SU-DHL-6 (cell line): ENCODE data around the gene COL16A1.

Experiments
- H2AFZ ChIP-seq: fragments of 200-600 bp; sonication (generic); 2 replicates; pipeline ENCODE4 v1.6.1; 2014; ENCODE audit warnings: low read depth, mild to moderate bottlenecking, moderate library complexity, mixed read lengths, antibody characterized with exemption, low read length; ENCODE audit not compliant: severe bottlenecking
- H3F3A ChIP-seq: fragments of 200-600 bp; shearing (Covaris generic); 2 replicates; pipeline ENCODE4 v1.6.0; 2016; ENCODE audit warnings: antibody characterized with exemption, mild to moderate bottlenecking; ENCODE audit not compliant: insufficient read depth
- H3K27ac ChIP-seq: fragments of 200-600 bp; sonication (generic); 2 replicates; pipeline ENCODE4 v1.5.1; 2016; ENCODE audit warnings: low read depth, mild to moderate bottlenecking, low read length, moderate library complexity, mixed read lengths
- H3K27me3 ChIP-seq: fragments of 200-600 bp; sonication (generic), shearing (Covaris generic); 2 replicates; pipeline ENCODE4 v1.6.0; 2014; ENCODE audit warnings: mild to moderate bottlenecking, low read length
- H3K36me3 ChIP-seq: fragments of 200-600 bp; sonication (generic); 2 replicates; pipeline ENCODE4 v1.6.1; 2014; ENCODE audit warnings: mild to moderate bottlenecking, low read length, mixed read lengths
- H3K4me2 ChIP-seq: fragments of 300-600, 200-600 bp; shearing (Covaris generic), sonication (generic); 2 replicates; pipeline ENCODE4 v1.6.0; 2014; ENCODE audit warnings: low read length, low read depth, mild to moderate bottlenecking; ENCODE audit not compliant: poor library complexity, severe bottlenecking
- H3K4me3 ChIP-seq: fragments of 200-600 bp; sonication (generic); 2 replicates; pipeline ENCODE4 v1.5.1; 2014; ENCODE audit warnings: antibody characterized with exemption, low read length, mild to moderate bottlenecking, mixed read lengths; ENCODE audit not compliant: insufficient read depth, poor library complexity, severe bottlenecking
- H3K79me2 ChIP-seq: fragments of 200-600 bp; sonication (generic); 2 replicates; pipeline ENCODE4 v1.6.1; 2014; ENCODE audit warnings: mild to moderate bottlenecking, low read length, moderate library complexity; ENCODE audit not compliant: insufficient read depth
- H3K9ac ChIP-seq: fragments of 200-600 bp; sonication (generic); 2 replicates; pipeline ENCODE4 v1.7.0; 2014; ENCODE audit warnings: mild to moderate bottlenecking, low read length
- H3K9me2 ChIP-seq: fragments of 200-600 bp; sonication (generic); replicated peaks from 2 replicates; pipeline ENCODE4 v1.6.1; 2014; ENCODE audit warnings: low read length; ENCODE audit not compliant: insufficient read depth
- H3K9me3 ChIP-seq: fragments of 200-600 bp; sonication (generic); 2 replicates; pipeline ENCODE4 v1.6.1; 2014; ENCODE audit warnings: low read length, mixed read lengths; ENCODE audit not compliant: insufficient read depth
- H4K20me1 ChIP-seq: fragments of 200-600 bp; sonication (generic); 2 replicates; pipeline ENCODE4 v1.6.1; 2014; ENCODE audit warnings: low read depth, mild to moderate bottlenecking, antibody characterized with exemption, low read length, moderate library complexity, mixed read lengths
- EZH2phosphoT487 ChIP-seq: fragments of 200-600 bp; sonication (generic), shearing (Covaris generic); conservative IDR thresholded peaks from 2 replicates; pipeline ENCODE4 v1.6.1; 2018; ENCODE audit warnings: mild to moderate bottlenecking, antibody characterized with exemption, low read length, moderate library complexity, mixed read lengths
- TF ChIP-seq, protein P1 (sequence below): fragments of 200-600 bp; sonication (generic); IDR thresholded peaks from one replicate; pipeline ENCODE4 v1.5.1; 2017; ENCODE audit warnings: antibody characterized with exemption, mild to moderate bottlenecking, low read length, moderate library complexity; ENCODE audit not compliant: insufficient read depth, poor library complexity, severe bottlenecking

COL16A1 gene

DNA sequence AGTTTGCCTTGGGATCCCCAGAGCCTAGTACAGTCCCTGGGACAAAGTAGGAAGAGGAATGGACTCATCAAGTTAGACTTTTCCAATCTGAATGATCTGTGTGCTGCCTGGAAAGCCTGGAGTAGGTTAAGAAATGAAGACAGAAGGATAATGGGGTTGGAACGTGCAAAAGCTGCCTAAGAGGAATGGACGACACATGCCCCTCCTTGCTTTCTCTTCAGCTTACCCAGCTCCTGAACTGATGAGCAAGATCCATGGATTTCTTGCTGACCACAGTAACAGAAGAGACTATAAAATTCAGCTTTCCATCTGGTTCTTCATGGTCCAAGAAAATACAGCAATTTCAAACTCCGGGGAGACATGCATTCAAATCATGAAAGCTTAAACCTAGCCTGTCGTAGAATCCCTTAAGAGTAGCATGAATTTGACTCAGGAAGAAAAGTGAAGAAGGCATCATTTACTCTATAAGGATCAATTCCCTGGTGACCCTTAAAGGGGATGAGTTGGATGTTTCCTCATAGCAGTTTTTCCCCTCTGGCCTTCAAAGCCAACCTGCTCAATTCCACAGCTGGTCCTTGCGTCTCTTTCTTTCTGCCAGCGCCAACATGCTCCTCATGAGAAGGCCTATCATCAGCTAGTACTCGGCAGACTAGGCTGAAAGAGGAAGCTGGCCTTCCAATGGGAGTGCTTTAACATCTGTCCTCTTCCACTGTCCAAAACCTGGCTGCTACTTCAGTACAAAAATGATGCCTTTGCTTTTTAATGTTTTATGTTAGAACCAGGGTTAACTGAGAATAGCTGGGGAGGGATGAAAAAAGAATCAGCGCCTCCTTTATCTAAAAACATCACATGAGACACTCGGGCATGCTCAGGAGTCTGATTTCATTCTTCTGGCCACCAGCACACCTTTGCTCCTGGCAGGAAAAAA is 53.4 kb downstream of the COL16A1 start:
- Histone ChIP-seq H2AFZ (no peak overlapping the region), H3K27me3 (no peaks in the 10 kb centered on the region; the same call in 1 of the 2 replicates), H3K9me2 (no peaks in the 10 kb centered on the region), H3F3A (peaks cover 5% of the 10 kb centered on the region; the same call in 1 of the 2 replicates), H3K4me2 (no peak overlapping the region), H3K79me2 (no peaks in the 10 kb centered on the region), H3K9ac (no peak overlapping the region), H4K20me1 (no peaks in the 10 kb centered on the region), H3K4me3 (no peak overlapping the region), H3K9me3 (no peaks in the 10 kb centered on the region), H3K36me3 (no peaks in the 10 kb centered on the region), H3K27ac (no peak overlapping the region)
- TF ChIP-seq, protein P1, sequence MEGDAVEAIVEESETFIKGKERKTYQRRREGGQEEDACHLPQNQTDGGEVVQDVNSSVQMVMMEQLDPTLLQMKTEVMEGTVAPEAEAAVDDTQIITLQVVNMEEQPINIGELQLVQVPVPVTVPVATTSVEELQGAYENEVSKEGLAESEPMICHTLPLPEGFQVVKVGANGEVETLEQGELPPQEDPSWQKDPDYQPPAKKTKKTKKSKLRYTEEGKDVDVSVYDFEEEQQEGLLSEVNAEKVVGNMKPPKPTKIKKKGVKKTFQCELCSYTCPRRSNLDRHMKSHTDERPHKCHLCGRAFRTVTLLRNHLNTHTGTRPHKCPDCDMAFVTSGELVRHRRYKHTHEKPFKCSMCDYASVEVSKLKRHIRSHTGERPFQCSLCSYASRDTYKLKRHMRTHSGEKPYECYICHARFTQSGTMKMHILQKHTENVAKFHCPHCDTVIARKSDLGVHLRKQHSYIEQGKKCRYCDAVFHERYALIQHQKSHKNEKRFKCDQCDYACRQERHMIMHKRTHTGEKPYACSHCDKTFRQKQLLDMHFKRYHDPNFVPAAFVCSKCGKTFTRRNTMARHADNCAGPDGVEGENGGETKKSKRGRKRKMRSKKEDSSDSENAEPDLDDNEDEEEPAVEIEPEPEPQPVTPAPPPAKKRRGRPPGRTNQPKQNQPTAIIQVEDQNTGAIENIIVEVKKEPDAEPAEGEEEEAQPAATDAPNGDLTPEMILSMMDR, result no peak
- no peak for TF ChIP-seq EZH2phosphoT487

DNA sequence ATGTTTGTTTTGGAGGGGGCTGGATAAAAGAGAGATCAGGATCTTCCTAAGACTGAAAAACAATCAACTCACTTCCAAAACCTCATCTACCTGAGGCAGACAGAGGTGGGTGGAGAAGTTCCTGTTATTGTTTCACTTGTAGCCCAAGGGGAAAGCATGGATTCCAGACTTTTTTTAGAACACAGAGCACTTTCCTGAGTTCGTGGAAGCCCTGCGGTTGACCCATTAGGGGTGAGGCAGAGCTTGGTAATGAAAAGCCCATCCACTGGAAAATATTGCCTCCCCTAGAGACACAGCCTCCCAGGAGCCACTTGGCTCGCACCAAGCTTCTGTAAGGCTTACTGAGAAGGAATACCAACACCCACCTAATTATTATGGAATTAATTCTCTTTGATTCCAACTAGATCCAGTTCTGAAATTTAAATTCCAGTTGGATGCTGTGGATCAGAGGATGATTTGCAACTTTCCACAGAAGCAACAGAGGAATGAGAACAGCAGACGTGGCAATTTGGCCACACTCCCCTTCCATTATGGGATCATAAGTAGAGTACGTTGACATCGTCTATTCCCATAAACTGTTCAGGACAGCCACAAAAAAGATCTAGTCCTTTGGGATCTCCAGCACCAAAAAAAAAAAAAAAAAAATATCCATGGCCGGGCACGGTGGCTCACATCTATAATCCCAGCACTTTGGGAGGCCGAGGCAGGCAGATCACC is 55.0 kb downstream of the COL16A1 start:
- H3K9ac ChIP-seq, result no peak overlapping the region
- no peaks in the 10 kb centered on the region; the same call in 1 of the 2 replicates for H3K27me3 ChIP-seq
- no peak overlapping the region for H3K27ac ChIP-seq
- no peaks in the 10 kb centered on the region for H3K9me3 ChIP-seq
- no peaks in the 10 kb centered on the region for H4K20me1 ChIP-seq
- H3K79me2 ChIP-seq, result peaks cover 7% of the 10 kb centered on the region; the same call in 1 of the 2 replicates
- no peaks in the 10 kb centered on the region for H3K9me2 ChIP-seq
- H2AFZ ChIP-seq, result no peak overlapping the region
- no peak overlapping the region for H3K4me2 ChIP-seq
- H3K36me3 ChIP-seq, result no peaks in the 10 kb centered on the region
- H3F3A ChIP-seq, result peaks cover 6% of the 10 kb centered on the region; the same call in 1 of the 2 replicates
- no peak for TF ChIP-seq EZH2phosphoT487
- TF ChIP-seq, protein P1, result no peak
- no peak overlapping the region for H3K4me3 ChIP-seq

DNA sequence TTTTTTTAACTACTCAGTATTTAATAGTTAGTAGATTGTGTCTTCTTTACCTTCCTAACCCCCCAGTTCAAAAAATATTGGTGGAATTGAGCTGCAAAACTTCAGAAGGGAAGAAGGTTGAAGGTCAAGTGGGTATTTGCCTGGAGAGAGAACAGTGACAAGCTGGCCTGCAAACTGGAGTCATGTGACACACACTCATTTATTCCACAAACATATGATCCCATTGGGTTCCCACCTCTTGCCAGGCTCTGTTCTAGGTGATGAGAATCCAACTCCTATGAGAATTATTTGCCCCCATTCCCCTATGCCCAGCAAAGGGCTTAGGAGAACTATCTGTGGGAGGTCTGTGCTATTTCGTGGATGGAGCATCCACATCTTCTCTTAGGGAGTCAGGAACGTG is 55.6 kb downstream of the COL16A1 start:
- Histone ChIP-seq H4K20me1 (no peaks in the 10 kb centered on the region), H3K4me2 (no peak overlapping the region), H2AFZ (no peak overlapping the region), H3F3A (peaks cover 6% of the 10 kb centered on the region; the same call in 1 of the 2 replicates), H3K27me3 (no peaks in the 10 kb centered on the region; the same call in 1 of the 2 replicates), H3K9me2 (no peaks in the 10 kb centered on the region), H3K36me3 (no peaks in the 10 kb centered on the region), H3K79me2 (peaks cover 13% of the 10 kb centered on the region), H3K4me3 (no peak overlapping the region), H3K27ac (no peak overlapping the region), H3K9ac (no peak overlapping the region), H3K9me3 (no peaks in the 10 kb centered on the region)
- TF ChIP-seq, protein P1, result no peak
